Osteocyte (in vitro differentiated cells): Measurements from ENCODE around the gene CBLB. TPM values are rescaled to one million over a fixed set of nuclear protein-coding genes. Genes with fewer than 3 reads are reported as not detected.

Source experiments
- DNase-seq: peaks from one replicate; pipeline ENCODE4 v3.0.0; 2021; ENCODE audit warnings: mixed read lengths; ENCODE audit not compliant: unreplicated experiment; ENCODE audit errors: extremely low spot score
- H3K27ac Mint-ChIP-seq: one replicate; pipeline ENCODE4 v1.8.0; 2021; ENCODE audit warnings: mild to moderate bottlenecking, mixed read lengths; ENCODE audit not compliant: unreplicated experiment
- H3K27me3 Mint-ChIP-seq: one replicate; pipeline ENCODE4 v1.8.0; 2021; ENCODE audit warnings: mixed read lengths; ENCODE audit not compliant: unreplicated experiment
- H3K36me3 Mint-ChIP-seq: one replicate; pipeline ENCODE4 v1.8.0; 2021; ENCODE audit warnings: mixed read lengths; ENCODE audit not compliant: unreplicated experiment
- H3K4me1 Mint-ChIP-seq: one replicate; pipeline ENCODE4 v1.8.0; 2021; ENCODE audit warnings: mixed read lengths; ENCODE audit not compliant: unreplicated experiment
- H3K4me3 Mint-ChIP-seq: one replicate; pipeline ENCODE4 v1.8.0; 2021; ENCODE audit warnings: mild to moderate bottlenecking, moderate library complexity, mixed read lengths; ENCODE audit not compliant: unreplicated experiment
- H3K9me3 Mint-ChIP-seq: one replicate; pipeline ENCODE4 v1.8.0; 2021; ENCODE audit warnings: mixed read lengths; ENCODE audit not compliant: unreplicated experiment
- CTCF ChIP-seq: fragments of 200-600 bp; sonication (generic); IDR thresholded peaks from 2 replicates; pipeline ENCODE4 v1.5.0; 2021; ENCODE audit warnings: antibody characterized with exemption, mild to moderate bottlenecking, moderate library complexity
- total RNA-seq: library from RNA; stranded (reverse); gene quantifications from 2 replicates; pipeline ENCODE4 v1.2.1, GENCODE V29; 2021

Gene CBLB
- total RNA-seq, 1 donor from 2014 or later, result 28.8 TPM

GRCh38 chr3:105866656-105867653 lies 1.9 kb downstream of the CBLB start:
- Mint-ChIP-seq H3K27ac (peak overlapping the region; percentile 100), H3K4me3 (peak overlapping the region; percentile 99), H3K27me3 (no peaks in the 10 kb centered on the region), H3K9me3 (no peaks in the 10 kb centered on the region), H3K4me1 (peaks cover 48% of the 10 kb centered on the region), H3K36me3 (peaks cover 10% of the 10 kb centered on the region)
- TF ChIP-seq CTCF, result no peak
- no peak for DNase-seq

- TF ChIP-seq CTCF, result no peak
- DNase-seq, result no peak
- H3K9me3 Mint-ChIP-seq, result no peaks in the 10 kb centered on the region
- no peak overlapping the region for H3K27ac Mint-ChIP-seq
- H3K27me3 Mint-ChIP-seq, result no peaks in the 10 kb centered on the region
- H3K4me1 Mint-ChIP-seq, result peaks cover 48% of the 10 kb centered on the region
- peak overlapping the region; percentile 99 for H3K4me3 Mint-ChIP-seq
- peaks cover 10% of the 10 kb centered on the region for H3K36me3 Mint-ChIP-seq
Measured at GRCh38 chr3:105865867-105866350, 2.9 kb downstream of the CBLB start.

GRCh38 chr3:105865016-105865623 lies 3.7 kb downstream of the CBLB start:
- H3K4me1 Mint-ChIP-seq, result peaks cover 49% of the 10 kb centered on the region
- no peaks in the 10 kb centered on the region for H3K27me3 Mint-ChIP-seq
- H3K4me3 Mint-ChIP-seq, result peak overlapping the region; percentile 10
- no peaks in the 10 kb centered on the region for H3K9me3 Mint-ChIP-seq
- TF ChIP-seq CTCF, result no peak
- no peak overlapping the region for H3K27ac Mint-ChIP-seq
- DNase-seq, result no peak
- peaks cover 12% of the 10 kb centered on the region for H3K36me3 Mint-ChIP-seq

GRCh38 chr3:105864212-105864611 lies 4.6 kb downstream of the CBLB start:
- H3K27ac Mint-ChIP-seq, result no peak overlapping the region
- no peaks in the 10 kb centered on the region for H3K27me3 Mint-ChIP-seq
- H3K4me1 Mint-ChIP-seq, result peaks cover 43% of the 10 kb centered on the region
- peaks cover 16% of the 10 kb centered on the region for H3K36me3 Mint-ChIP-seq
- no peak overlapping the region for H3K4me3 Mint-ChIP-seq
- TF ChIP-seq CTCF, result no peak
- H3K9me3 Mint-ChIP-seq, result no peaks in the 10 kb centered on the region
- DNase-seq, result no peak

- no peaks in the 10 kb centered on the region for H3K9me3 Mint-ChIP-seq
- no peaks in the 10 kb centered on the region for H3K27me3 Mint-ChIP-seq
- no peak overlapping the region for H3K27ac Mint-ChIP-seq
- TF ChIP-seq CTCF, result no peak
- no peak overlapping the region for H3K4me3 Mint-ChIP-seq
- peaks cover 43% of the 10 kb centered on the region for H3K4me1 Mint-ChIP-seq
- DNase-seq, result no peak
- H3K36me3 Mint-ChIP-seq, result peaks cover 19% of the 10 kb centered on the region
Measured at GRCh38 chr3:105863608-105864007, 5.2 kb downstream of the CBLB start.
